ENCODE measurements around the gene PIK3CA.
A peak's percentile ranks its signal among the peaks of the same experiment; 100 is the strongest.
"Not testable (repeated sequence)": the region's sequence is repeated elsewhere in the genome, so short reads cannot be mapped to it uniquely, and the experiment has no call there.

Gene PIK3CA

DNA sequence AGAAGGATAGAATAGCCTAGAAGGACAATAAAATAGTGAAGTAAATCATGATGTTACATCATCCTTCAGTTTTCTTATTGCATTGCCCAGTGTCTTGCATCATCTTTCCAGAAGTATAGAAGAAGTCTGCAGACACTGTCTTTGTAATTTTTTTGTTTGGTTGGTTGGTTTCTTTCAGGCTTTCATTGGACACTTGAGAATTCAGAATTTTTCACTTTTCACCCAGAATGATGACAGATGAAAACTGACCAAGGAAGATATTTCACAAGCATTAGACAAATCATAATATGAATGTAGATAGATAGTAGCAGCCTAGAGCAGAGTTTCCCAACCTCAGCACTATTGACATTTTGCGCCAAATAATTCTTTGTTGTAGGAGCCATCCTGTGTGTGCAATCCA is 67.4 kb downstream of the PIK3CA start:
- DNase-seq = not testable (repeated sequence)

DNA sequence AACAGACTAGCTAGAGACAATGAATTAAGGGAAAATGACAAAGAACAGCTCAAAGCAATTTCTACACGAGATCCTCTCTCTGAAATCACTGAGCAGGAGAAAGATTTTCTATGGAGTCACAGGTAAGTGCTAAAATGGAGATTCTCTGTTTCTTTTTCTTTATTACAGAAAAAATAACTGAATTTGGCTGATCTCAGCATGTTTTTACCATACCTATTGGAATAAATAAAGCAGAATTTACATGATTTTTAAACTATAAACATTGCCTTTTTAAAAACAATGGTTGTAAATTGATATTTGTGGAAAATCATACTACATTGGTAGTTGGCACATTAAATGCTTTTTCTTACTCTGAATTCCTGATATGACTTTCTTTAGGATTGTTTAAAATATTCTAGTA is 70.1 kb downstream of the PIK3CA start:
- not testable (repeated sequence) for DNase-seq

DNA sequence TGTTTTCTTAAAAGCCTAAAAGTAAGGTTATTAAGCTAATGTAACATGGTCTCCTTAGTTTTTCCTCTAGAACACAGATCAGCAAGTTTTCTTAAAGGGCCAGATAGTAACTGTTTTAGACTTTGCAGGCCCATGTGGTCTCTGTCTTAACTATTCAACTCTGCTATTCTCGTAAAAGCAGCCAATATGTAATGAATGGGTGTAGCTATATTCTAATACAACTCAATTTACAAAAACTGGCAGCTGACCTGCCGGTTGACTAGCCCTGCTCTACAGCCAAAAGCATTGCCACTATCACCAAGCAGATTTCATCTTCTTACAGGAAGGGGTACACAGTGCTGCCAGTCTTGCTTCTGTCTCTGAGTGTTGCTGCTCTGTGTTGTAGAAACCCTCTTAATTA is 75.4 kb downstream of the PIK3CA start:
- no peak for DNase-seq

- DNase-seq = no peak
These were observed 76.4 kb downstream of the PIK3CA start for GRCh38 chr3:179224584-179224983.

DNA sequence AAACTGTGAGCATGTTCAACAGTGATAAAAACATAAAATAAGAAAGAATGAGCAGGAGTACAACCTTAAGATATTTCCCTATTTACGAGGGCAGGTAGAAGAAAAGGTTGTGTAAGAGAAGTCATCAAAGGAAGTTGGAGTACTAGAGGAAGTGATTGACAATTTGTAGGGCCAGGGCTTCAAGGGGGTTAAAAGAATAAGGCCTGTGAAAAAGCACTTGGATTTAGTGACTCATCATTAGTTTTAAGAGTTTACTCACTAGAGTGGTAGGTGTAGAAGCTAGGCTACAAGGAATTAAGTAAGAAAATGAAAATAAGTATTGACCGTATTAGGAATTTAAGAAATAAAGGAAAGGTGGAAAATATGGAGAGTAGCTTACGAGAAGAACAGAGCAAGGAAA is 79.2 kb downstream of the PIK3CA start:
- DNase-seq = no peak

DNA sequence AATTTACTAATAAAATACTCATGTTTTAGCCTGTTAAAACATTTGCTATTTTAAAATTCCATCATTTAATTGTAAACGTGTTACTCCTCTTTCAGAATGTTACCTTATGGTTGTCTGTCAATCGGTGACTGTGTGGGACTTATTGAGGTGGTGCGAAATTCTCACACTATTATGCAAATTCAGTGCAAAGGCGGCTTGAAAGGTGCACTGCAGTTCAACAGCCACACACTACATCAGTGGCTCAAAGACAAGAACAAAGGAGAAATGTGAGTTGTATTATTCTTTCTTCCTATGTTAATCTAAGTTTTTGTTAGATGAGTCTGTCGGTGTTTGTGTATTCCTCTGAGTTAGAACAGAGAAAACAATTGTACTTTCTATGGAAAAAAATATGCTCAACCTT is 81.0 kb downstream of the PIK3CA start:
- no peak for DNase-seq

- no peak for DNase-seq
These were observed 84.9 kb downstream of the PIK3CA start for GRCh38 chr3:179233043-179233442.

DNA sequence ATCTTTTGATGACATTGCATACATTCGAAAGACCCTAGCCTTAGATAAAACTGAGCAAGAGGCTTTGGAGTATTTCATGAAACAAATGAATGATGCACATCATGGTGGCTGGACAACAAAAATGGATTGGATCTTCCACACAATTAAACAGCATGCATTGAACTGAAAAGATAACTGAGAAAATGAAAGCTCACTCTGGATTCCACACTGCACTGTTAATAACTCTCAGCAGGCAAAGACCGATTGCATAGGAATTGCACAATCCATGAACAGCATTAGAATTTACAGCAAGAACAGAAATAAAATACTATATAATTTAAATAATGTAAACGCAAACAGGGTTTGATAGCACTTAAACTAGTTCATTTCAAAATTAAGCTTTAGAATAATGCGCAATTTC is 86.0 kb downstream of the PIK3CA start:
- DNase-seq = no peak

DNA sequence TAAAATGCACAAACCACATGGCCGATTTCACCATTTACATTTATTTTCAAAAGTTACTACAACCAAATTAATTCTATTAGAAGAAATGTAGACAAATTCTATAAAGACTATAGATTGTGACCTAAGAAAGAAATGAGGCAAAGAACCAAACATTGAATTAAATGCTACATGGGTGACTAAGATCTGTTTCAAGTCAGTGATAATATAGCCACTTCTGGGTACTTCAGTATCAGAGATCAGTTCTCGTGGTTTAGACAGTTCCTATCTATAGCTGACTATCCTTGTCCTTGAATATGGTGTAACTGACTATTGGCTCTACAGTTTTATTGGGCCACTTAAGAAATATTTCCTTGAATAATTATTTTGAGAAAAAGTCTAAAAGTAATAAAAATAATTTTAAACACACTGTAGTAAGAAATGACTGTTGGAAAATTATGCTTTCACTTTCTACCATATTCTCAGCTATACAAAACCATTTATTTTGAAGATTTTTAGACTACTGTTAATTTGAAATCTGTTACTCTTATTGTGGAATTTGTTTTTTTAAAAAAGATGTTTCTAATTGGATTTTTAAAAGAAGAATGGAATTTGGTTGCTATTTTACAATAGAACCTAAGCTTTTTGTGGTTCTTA is 88.6 kb downstream of the PIK3CA start:
- no peak for DNase-seq

DNA sequence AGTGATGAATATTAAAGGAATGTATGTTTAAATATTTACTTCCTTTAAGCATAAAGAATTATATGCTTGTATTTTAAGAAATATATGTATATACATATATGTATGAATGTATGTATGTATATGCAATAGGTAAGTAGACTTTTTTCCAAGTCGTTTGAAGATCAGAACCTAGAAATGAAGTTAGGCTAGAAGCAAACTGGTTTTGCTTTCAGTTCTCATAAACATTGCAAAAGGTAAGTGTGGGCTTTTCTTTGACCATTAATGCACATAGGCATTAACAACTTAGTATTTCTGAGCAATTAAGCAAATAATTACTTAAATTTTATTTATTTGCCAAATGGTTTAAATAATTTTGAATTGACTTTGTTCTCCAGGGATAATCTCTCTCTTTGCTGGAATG is 92.1 kb downstream of the PIK3CA start:
- DNase-seq = not testable (repeated sequence)

DNA sequence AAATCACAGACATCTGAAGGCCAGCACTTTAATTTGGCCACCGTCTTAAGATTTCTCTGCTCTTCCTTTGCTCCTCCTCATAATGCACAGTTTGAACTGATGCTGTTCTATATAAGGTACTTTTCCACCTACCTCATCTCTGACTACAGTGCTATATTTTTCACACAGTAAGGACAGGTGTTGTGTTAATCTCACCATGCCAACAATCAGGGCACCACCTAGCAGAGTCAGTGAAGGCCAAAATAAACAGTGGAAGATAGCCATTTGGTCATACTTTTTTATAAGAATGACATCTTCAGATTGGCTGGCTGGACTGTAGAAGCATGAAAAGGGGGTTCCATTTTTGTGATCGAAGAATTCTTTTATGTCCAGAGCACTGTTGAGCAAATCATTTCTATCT is 94.7 kb downstream of the PIK3CA start:
- not testable (repeated sequence) for DNase-seq

DNA sequence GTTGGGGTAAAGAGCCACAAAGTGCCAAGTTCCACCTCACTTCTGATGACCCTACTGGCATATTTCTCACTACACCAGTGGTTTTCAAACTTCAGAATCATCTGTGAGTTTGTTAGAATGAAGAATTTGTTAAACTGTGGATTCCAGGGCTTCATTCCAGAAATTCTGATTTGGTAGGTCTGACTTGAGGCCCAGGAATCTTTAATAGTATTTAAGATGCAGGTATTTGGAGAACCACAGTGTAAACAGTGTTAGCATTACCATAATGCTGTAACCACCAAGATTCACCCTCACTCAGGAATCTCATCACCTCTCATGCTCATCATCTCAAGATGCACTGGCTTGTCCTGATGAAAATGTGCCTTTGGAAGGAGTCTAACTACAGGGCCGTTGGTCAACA is 96.7 kb downstream of the PIK3CA start:
- DNase-seq = no peak

- no peak for DNase-seq
These were observed 99.3 kb downstream of the PIK3CA start for GRCh38 chr3:179247289-179248015.

DNA sequence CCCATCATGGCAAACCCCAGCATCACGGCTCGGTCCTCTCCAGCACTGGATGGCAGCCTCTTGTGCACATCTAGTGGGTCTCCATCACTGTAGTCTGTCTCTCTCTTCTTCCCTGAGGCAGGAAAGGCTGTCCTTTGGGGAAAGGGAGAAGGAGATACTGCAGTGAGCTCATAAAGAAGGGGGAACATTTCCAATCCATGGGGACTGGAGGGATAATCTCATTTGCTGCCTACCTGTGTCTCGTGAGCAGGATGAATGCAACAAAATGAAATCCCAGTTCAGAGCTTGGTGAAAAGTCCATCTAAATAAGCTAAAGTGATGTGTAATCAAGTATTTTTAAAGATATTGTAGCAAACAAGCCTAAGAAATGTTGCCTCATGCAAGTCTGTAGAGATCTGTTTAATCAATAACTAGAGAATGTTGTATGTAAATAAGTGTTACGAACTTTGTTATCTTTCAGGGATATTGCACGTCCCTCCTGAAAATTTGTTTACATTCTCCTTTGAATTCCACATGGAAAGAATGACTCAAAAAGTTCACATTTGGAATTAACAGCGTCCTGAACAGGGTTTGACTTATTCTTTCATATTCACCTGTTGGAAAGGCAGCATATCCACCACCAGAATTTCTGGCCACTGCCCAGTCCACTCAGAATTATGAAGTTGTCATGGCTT is 102.8 kb downstream of the PIK3CA start, which contains the start of gene KCNMB3:
TSS of gene KCNMB3 (minus strand) at position 312 of the 674 bp plus-strand sequence. CDS start at position 188, 124 bp downstream.
- no peak for DNase-seq

DNA sequence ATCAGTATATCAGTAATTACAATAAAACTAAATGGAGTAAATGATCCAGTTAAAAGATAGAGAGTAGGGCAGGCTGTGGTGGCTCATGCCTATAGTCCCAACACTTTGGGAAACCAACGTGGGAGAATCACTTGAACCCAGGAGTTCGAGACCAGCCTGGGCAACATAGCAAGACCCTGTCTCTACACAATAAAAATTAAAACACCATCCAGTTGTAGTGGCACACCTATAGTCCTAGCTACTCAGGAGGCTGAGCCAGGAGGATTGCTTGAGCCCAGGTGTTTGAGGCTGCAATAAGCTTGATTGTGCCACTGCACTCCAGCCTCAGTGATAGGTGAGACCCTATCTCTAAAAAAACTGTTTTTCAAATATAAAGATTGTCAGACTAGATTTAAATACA is 108.7 kb downstream of the PIK3CA start:
- no peak for DNase-seq

DNA sequence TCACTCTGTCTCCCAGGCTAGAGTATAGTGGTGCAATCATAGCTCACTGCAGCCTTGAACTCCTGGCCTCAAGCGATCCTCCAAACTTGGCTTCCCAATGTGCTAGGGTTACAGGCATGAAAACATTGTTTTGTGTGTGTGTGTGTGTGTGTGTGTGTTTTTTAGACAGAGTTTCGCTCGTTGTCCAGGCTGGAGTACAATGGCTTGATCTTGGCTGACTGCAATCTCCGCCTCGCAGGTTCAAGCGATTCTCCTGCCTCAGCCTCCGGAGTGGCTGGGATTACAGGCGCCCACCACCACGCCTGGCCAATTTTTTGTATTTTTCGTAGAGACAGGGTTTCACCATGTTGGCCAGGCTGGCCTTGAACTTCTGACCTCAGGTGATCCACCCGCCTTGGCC is 109.6 kb downstream of the PIK3CA start:
- not testable (repeated sequence) for DNase-seq

- DNase-seq = no peak
These were observed 110.7 kb downstream of the PIK3CA start for GRCh38 chr3:179258820-179259219.

- DNase-seq = not testable (repeated sequence)
These were observed 112.0 kb downstream of the PIK3CA start for GRCh38 chr3:179259959-179260756.

DNA sequence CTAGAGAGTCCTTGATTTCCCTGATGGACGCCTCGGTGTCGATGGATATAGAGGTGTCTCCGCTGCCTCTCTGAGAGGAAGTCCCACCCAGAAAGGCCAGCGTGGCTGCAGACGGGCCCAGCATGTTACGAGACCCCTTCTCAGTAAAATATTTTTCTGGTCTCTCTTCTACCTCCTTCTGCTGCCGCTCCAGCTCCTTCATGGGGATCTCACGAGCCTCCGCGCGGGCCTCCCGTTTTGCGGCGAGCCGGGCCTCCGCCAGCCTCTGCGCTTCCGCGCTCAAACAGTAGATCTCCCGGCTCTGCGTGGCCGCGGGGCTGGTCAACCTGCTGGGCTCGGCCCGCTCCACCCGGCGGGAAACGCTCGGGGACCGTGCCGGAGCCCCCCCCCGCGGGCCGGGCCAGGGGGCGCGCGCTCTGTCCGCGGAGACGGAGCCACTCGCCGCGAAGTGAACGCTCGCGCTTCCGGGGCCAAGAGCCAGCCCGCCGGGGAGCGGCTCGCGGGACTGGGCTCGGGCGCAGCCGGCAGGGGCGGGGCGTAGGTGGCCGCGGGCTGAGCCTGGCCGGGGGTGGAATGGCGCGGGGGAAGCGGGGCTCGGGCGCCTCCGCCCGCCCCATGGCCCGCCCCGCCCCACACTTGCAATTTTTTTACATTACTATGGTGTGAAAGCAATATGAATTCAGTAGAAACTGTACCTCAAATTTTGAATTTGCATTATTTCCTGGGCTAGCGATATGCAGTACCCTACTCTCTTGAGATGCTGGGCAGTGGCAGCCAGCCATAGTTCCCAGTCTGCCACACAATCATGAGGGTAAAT is 113.0 kb downstream of the PIK3CA start:
- DNase-seq = peak; percentile 4 to 51

- DNase-seq = no peak
These were observed 115.0 kb downstream of the PIK3CA start for GRCh38 chr3:179263134-179263533.

- DNase-seq = no peak
These were observed 116.3 kb downstream of the PIK3CA start for GRCh38 chr3:179264449-179264848.

DNA sequence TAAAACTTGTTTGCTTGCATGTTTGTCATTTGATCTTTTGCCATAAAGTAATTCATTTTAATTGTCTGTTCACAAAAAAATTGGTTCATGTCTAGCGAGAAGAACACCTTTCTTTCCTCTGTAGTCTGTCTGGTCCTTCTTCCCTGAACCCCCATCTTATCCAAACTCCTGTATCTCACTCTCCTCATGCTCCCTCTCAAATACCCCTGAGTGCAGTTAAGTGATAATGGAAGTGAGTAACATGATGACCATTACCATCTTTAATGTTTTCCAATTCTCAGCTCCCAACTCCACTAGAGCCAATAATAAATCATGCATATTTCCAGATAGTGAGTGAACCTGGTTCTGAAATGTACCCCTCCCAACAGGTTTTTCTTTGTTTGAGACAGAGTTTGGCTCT is 116.9 kb downstream of the PIK3CA start:
- no peak for DNase-seq
